GM19099 (cell line): ENCODE data around the gene CLECL1.

Experiments used
- POLR2A ChIP-seq: IDR thresholded peaks from 3 replicates; pipeline ENCODE4 v1.6.1; 2011; ENCODE audit warnings: low read depth; ENCODE audit not compliant: insufficient read length; ENCODE audit errors: extremely low read depth

CLECL1 gene

GRCh38 chr12:9731393-9731792 lies 1.5 kb downstream of the CLECL1 start:
- peak; percentile 31 for TF ChIP-seq POLR2A

- peak; percentile 29 for TF ChIP-seq POLR2A
Measured at GRCh38 chr12:9730591-9730990, 2.3 kb downstream of the CLECL1 start.

- no peak for TF ChIP-seq POLR2A
Measured at GRCh38 chr12:9730011-9730410, 2.9 kb downstream of the CLECL1 start.

- TF ChIP-seq POLR2A, result no peak
Measured at GRCh38 chr12:9729082-9729481, 3.8 kb downstream of the CLECL1 start.

- peak; percentile 54 for TF ChIP-seq POLR2A
Measured at GRCh38 chr12:9727813-9728212, 5.1 kb downstream of the CLECL1 start.

GRCh38 chr12:9725213-9725870 lies 7.6 kb downstream of the CLECL1 start:
- no peak for TF ChIP-seq POLR2A

- no peak for TF ChIP-seq POLR2A
Measured at GRCh38 chr12:9724023-9724422, 8.9 kb downstream of the CLECL1 start.

- peak; percentile 28 for TF ChIP-seq POLR2A
Measured at GRCh38 chr12:9721394-9722092, 11.4 kb downstream of the CLECL1 start.

GRCh38 chr12:9719790-9720189 lies 13.1 kb downstream of the CLECL1 start:
- TF ChIP-seq POLR2A, result no peak

GRCh38 chr12:9718968-9719367 lies 13.9 kb downstream of the CLECL1 start:
- no peak for TF ChIP-seq POLR2A

- peak; percentile 13 for TF ChIP-seq POLR2A
Measured at GRCh38 chr12:9717070-9717925, 15.6 kb downstream of the CLECL1 start.

GRCh38 chr12:9711664-9712063 lies 21.2 kb downstream of the CLECL1 start:
- no peak for TF ChIP-seq POLR2A

- no peak for TF ChIP-seq POLR2A
Measured at GRCh38 chr12:9710584-9711375, 22.1 kb downstream of the CLECL1 start.

GRCh38 chr12:9708853-9709252 lies 24.0 kb downstream of the CLECL1 start:
- peak; percentile 3 for TF ChIP-seq POLR2A
